HepG2 (cell line): ENCODE data around the gene TTLL8. TPM values are rescaled to one million over a fixed set of nuclear protein-coding genes. Genes with fewer than 3 reads are reported as not detected.

Source experiments
- AHR ChIP-seq: IDR thresholded peaks from 2 replicates; pipeline ENCODE4 v1.6.1; 2018; ENCODE audit warnings: missing genetic modification reagents, missing compliant biosample characterization
- CREB1 ChIP-seq, 2 experiments: fragments of 450-650 bp in 1 of 2; IDR thresholded peaks; 2 replicates each; pipeline ENCODE4 v1.6.1; 2016 to 2017; ENCODE audit warnings: control low read depth in 1 of 2, mild to moderate bottlenecking in 1 of 2, missing compliant biosample characterization in 1 of 2, missing genetic modification characterization in 1 of 2
- HMGA1 ChIP-seq: sonication (generic); formaldehyde crosslinking; conservative IDR thresholded peaks from 2 replicates; pipeline ENCODE4 v1.4.0; 2020; ENCODE audit warnings: missing genetic modification reagents
- ISL2 ChIP-seq: sonication (generic); formaldehyde crosslinking; IDR thresholded peaks from 2 replicates; pipeline ENCODE4 v1.5.0; 2020; ENCODE audit warnings: missing genetic modification reagents
- PCBP1 ChIP-seq: fragments of 200-400 bp; formaldehyde crosslinking; IDR thresholded peaks from 2 replicates; pipeline ENCODE4 v1.6.1; 2017; ENCODE audit warnings: mild to moderate bottlenecking, low read depth, low read length, borderline replicate concordance
- SMAD1 ChIP-seq: sonication (generic); formaldehyde crosslinking; IDR thresholded peaks from 2 replicates; pipeline ENCODE4 v1.4.0; 2020; ENCODE audit warnings: missing genetic modification reagents, low read depth, mild to moderate bottlenecking, borderline replicate concordance
- THAP11 ChIP-seq: IDR thresholded peaks from 2 replicates; pipeline ENCODE4 v1.6.1; 2016; ENCODE audit warnings: missing biosample characterization, missing genetic modification reagents
- WIZ ChIP-seq: sonication (generic); formaldehyde crosslinking; IDR thresholded peaks from 2 replicates; pipeline ENCODE4 v1.5.1; 2020; ENCODE audit warnings: mild to moderate bottlenecking, missing genetic modification reagents
- ZBTB20 ChIP-seq: sonication (generic); formaldehyde crosslinking; IDR thresholded peaks from 2 replicates; pipeline ENCODE4 v1.8.1; 2023; ENCODE audit warnings: missing genetic modification reagents, low read depth, mild to moderate bottlenecking, borderline replicate concordance
- ZNF235 ChIP-seq: sonication (generic); formaldehyde crosslinking; IDR thresholded peaks from 2 replicates; pipeline ENCODE4 v1.8.1; 2023; ENCODE audit warnings: mild to moderate bottlenecking, missing genetic modification reagents, borderline replicate concordance
- ZNF3 ChIP-seq: IDR thresholded peaks from 2 replicates; pipeline ENCODE4 v1.7.0; 2017; ENCODE audit warnings: inconsistent platforms
- ZNF326 ChIP-seq: sonication (generic); formaldehyde crosslinking; IDR thresholded peaks from 2 replicates; pipeline ENCODE4 v1.4.0; 2020; ENCODE audit warnings: missing genetic modification reagents, borderline replicate concordance
- ZNF350 ChIP-seq: sonication (generic); formaldehyde crosslinking; IDR thresholded peaks from 2 replicates; pipeline ENCODE4 v1.4.0; 2020; ENCODE audit warnings: mild to moderate bottlenecking, low read depth, missing genetic modification reagents, borderline replicate concordance
- ZNF75D ChIP-seq: sonication (generic); formaldehyde crosslinking; IDR thresholded peaks from 2 replicates; pipeline ENCODE4 v1.8.1; 2023; ENCODE audit warnings: missing genetic modification reagents, mild to moderate bottlenecking, borderline replicate concordance
- polyA plus RNA-seq, 8 experiments: library from polyadenylated mRNA; depleted of rRNA in 3 of 8; stranded (reverse) in 7 of 8; unstranded in 1 of 8; fragments of >200 nt; fragmentation: Illumina TruSeq in 4 of 8; extraction: Trizol in 4 of 8; gene quantifications; 2 replicates each; pipeline versions ENCODE4 v1.2.1 to v1.2.3, GENCODE V29; 2011 to 2016; ENCODE audit warnings: low read depth in 4 of 8, missing spikeins in 1 of 8, mixed read lengths in 1 of 8; ENCODE audit not compliant: insufficient read depth in 1 of 8
- total RNA-seq, 5 experiments: library from RNA; depleted of rRNA; stranded (reverse); fragments of >200 nt; fragmentation: Illumina TruSeq; extraction: Trizol; gene quantifications; 2 replicates each; pipeline ENCODE4 v1.2.3, GENCODE V29; 2016; ENCODE audit warnings: low read depth in 1 of 5
- TF ChIP-seq, protein P1 (sequence below): sonication (generic); formaldehyde crosslinking; conservative IDR thresholded peaks from 2 replicates; pipeline ENCODE4 v1.4.0; 2020; ENCODE audit warnings: mild to moderate bottlenecking, missing genetic modification reagents, moderate library complexity
- TF ChIP-seq, protein P2 (sequence below): IDR thresholded peaks from 2 replicates; pipeline ENCODE4 v1.6.1; 2018; ENCODE audit warnings: missing genetic modification reagents, mild to moderate bottlenecking, missing compliant biosample characterization
- TF ChIP-seq, protein P3 (sequence below): sonication (generic); formaldehyde crosslinking; IDR thresholded peaks from 2 replicates; pipeline ENCODE4 v1.5.0; 2020; ENCODE audit warnings: mild to moderate bottlenecking, missing genetic modification reagents
- TF ChIP-seq, protein P4 (sequence below): sonication (generic); formaldehyde crosslinking; IDR thresholded peaks from 2 replicates; pipeline ENCODE4; 2020; ENCODE audit warnings: missing genetic modification reagents, mild to moderate bottlenecking, borderline replicate concordance

The TTLL8 gene
- total and polyA plus RNA-seq, 2 of the 13 experiments (the other 11 are each of a cell fraction or from before 2014, with no cell fraction given) = not detected

DNA sequence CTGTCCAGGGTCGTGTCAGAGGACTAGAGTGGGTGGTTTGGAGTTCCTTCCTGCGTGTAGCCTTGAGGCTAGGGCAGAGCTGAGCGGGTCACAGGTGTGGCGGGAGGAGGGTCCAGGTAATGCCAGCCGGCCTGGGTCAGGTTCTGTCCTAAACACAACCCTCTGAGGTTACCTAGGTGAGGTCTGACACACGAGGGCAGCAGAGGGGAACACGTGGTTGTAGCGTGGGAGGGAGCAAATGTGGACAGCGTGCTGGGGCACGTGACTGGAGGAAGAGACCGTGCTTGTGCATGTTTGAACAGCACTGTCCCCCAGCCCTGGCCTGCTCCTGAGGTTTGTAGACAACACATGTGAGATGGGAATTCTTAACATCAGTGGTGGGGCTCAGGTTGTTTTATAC lies 44.8 kb upstream of the TTLL8 start (continued):
- TF ChIP-seq ZNF350 (CRISPR knock-in tag) = peak; percentile 89
- TF ChIP-seq, protein P1, sequence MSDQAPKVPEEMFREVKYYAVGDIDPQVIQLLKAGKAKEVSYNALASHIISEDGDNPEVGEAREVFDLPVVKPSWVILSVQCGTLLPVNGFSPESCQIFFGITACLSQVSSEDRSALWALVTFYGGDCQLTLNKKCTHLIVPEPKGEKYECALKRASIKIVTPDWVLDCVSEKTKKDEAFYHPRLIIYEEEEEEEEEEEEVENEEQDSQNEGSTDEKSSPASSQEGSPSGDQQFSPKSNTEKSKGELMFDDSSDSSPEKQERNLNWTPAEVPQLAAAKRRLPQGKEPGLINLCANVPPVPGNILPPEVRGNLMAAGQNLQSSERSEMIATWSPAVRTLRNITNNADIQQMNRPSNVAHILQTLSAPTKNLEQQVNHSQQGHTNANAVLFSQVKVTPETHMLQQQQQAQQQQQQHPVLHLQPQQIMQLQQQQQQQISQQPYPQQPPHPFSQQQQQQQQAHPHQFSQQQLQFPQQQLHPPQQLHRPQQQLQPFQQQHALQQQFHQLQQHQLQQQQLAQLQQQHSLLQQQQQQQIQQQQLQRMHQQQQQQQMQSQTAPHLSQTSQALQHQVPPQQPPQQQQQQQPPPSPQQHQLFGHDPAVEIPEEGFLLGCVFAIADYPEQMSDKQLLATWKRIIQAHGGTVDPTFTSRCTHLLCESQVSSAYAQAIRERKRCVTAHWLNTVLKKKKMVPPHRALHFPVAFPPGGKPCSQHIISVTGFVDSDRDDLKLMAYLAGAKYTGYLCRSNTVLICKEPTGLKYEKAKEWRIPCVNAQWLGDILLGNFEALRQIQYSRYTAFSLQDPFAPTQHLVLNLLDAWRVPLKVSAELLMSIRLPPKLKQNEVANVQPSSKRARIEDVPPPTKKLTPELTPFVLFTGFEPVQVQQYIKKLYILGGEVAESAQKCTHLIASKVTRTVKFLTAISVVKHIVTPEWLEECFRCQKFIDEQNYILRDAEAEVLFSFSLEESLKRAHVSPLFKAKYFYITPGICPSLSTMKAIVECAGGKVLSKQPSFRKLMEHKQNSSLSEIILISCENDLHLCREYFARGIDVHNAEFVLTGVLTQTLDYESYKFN (CRISPR knock-in tag) = no peak
- TF ChIP-seq ZNF326 = no peak
- peak; percentile 92; the same call in 1 of the 2 replicates for TF ChIP-seq AHR
- TF ChIP-seq, protein P2, sequence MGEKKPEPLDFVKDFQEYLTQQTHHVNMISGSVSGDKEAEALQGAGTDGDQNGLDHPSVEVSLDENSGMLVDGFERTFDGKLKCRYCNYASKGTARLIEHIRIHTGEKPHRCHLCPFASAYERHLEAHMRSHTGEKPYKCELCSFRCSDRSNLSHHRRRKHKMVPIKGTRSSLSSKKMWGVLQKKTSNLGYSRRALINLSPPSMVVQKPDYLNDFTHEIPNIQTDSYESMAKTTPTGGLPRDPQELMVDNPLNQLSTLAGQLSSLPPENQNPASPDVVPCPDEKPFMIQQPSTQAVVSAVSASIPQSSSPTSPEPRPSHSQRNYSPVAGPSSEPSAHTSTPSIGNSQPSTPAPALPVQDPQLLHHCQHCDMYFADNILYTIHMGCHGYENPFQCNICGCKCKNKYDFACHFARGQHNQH (CRISPR knock-in tag) = no peak
- TF ChIP-seq THAP11 (CRISPR knock-in tag) = peak; percentile 56
- TF ChIP-seq ZNF235 (CRISPR knock-in tag) = no peak
- no peak for TF ChIP-seq ZNF3 (CRISPR knock-in tag)
- no peak for TF ChIP-seq HMGA1 (CRISPR knock-in tag)
- TF ChIP-seq CREB1 (IDR thresholded peaks at IDR 0.05) = no peak
- TF ChIP-seq CREB1 (CRISPR knock-in tag; IDR thresholded peaks at IDR 0.05) = no peak
- TF ChIP-seq, protein P3, sequence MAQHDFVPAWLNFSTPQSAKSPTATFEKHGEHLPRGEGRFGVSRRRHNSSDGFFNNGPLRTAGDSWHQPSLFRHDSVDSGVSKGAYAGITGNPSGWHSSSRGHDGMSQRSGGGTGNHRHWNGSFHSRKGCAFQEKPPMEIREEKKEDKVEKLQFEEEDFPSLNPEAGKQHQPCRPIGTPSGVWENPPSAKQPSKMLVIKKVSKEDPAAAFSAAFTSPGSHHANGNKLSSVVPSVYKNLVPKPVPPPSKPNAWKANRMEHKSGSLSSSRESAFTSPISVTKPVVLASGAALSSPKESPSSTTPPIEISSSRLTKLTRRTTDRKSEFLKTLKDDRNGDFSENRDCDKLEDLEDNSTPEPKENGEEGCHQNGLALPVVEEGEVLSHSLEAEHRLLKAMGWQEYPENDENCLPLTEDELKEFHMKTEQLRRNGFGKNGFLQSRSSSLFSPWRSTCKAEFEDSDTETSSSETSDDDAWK (CRISPR knock-in tag) = no peak
- TF ChIP-seq ZBTB20 (CRISPR knock-in tag) = no peak
- TF ChIP-seq PCBP1 = no peak
- TF ChIP-seq, protein P4, sequence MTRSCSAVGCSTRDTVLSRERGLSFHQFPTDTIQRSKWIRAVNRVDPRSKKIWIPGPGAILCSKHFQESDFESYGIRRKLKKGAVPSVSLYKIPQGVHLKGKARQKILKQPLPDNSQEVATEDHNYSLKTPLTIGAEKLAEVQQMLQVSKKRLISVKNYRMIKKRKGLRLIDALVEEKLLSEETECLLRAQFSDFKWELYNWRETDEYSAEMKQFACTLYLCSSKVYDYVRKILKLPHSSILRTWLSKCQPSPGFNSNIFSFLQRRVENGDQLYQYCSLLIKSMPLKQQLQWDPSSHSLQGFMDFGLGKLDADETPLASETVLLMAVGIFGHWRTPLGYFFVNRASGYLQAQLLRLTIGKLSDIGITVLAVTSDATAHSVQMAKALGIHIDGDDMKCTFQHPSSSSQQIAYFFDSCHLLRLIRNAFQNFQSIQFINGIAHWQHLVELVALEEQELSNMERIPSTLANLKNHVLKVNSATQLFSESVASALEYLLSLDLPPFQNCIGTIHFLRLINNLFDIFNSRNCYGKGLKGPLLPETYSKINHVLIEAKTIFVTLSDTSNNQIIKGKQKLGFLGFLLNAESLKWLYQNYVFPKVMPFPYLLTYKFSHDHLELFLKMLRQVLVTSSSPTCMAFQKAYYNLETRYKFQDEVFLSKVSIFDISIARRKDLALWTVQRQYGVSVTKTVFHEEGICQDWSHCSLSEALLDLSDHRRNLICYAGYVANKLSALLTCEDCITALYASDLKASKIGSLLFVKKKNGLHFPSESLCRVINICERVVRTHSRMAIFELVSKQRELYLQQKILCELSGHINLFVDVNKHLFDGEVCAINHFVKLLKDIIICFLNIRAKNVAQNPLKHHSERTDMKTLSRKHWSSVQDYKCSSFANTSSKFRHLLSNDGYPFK (CRISPR knock-in tag) = 0 out of 2 replicates have a peak, but pooled peaks have one; percentile 42
- TF ChIP-seq SMAD1 (CRISPR knock-in tag) = no peak
- no peak for TF ChIP-seq ISL2 (CRISPR knock-in tag)
- TF ChIP-seq WIZ (CRISPR knock-in tag) = no peak
- 0 out of 2 replicates have a peak, but pooled peaks have one; percentile 77 for TF ChIP-seq ZNF75D (CRISPR knock-in tag)
